Peyer's patch (tissue), 4 donors: Measurements from ENCODE around the gene ANAPC1. TPM values are rescaled to one million over a fixed set of nuclear protein-coding genes. Genes with fewer than 3 reads are reported as not detected.
"Not testable (repeated sequence)": the region's sequence is repeated elsewhere in the genome, so short reads cannot be mapped to it uniquely, and the experiment has no call there.

Source experiments
- DNase-seq, 3 donors: peaks; one replicate each; pipeline ENCODE4 v3.0.0-alpha.2; 2017 to 2019
- H3K27ac ChIP-seq, 4 donors: fragments of 200-600 bp; sonication (generic); one replicate each; pipeline ENCODE4 v1.5.1; 2016 to 2019
- H3K27me3 ChIP-seq, 2 donors: fragments of 200-600 bp; sonication (generic); one replicate each; pipeline ENCODE4 v1.5.1; 2019
- H3K36me3 ChIP-seq, 3 donors: fragments of 200-600 bp; sonication (generic); one replicate each; pipeline ENCODE4 v1.5.1; 2016 to 2019
- H3K4me1 ChIP-seq, 4 donors: fragments of 200-600 bp; sonication (generic); one replicate each; pipeline ENCODE4 v1.5.1; 2016 to 2019
- H3K4me3 ChIP-seq, 4 donors: fragments of 200-600 bp; sonication (generic); 1 replicate in 3 of 4; 2 replicates in 1 of 4; pipeline ENCODE4 v1.5.1; 2016 to 2019; ENCODE audit warnings: mild to moderate bottlenecking in 1 of 4
- H3K9me3 ChIP-seq, 4 donors: fragments of 200-600 bp; sonication (generic); one replicate each; pipeline ENCODE4 v1.5.1; 2016 to 2019; ENCODE audit warnings: mild to moderate bottlenecking in 1 of 4
- POLR2A ChIP-seq, 2 donors: fragments of 450-650 bp; IDR thresholded peaks; one replicate each; pipeline ENCODE4 v1.5.1; 2017; ENCODE audit warnings: antibody characterized with exemption in 2 of 2, mild to moderate bottlenecking in 2 of 2, moderate library complexity in 2 of 2
- total RNA-seq, 4 donors: library from RNA; depleted of rRNA; stranded (reverse); fragments of >200 nt; gene quantifications; one replicate each; pipeline ENCODE4 v1.1.0, GENCODE V29; 2016
- TF ChIP-seq, protein P1 (sequence below), 6 experiments: fragments of 450-650 bp in 4 of 6; fragments of 200-600 bp in 2 of 6; sonication (generic) in 1 of 6; IDR thresholded peaks; one replicate each; pipeline ENCODE4 v1.5.1; 2017 to 2019; ENCODE audit warnings: antibody characterized with exemption in 6 of 6, mild to moderate bottlenecking in 3 of 6, moderate library complexity in 1 of 6

The ANAPC1 gene
- total RNA-seq, 4 donors from 2014 or later: 26.3 to 173 (median 52.5) TPM

DNA sequence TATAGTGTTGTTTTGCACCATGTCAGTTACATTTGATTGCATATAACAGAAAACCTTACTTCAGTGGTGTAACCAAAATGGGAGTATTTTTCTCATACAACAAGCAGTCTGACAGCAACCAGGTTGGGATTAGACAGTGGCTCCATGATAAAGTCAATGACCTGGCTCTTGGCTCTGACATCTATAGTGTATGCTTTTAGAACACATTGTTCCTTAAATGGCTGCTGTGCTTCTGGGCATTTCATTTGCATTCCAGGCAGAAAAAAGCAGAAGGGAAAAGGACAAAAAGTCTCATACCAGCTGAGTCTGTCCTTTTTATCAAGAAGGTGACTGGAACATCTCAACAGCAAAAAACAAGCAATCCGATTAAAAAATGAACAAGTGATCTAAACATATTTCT is 24.6 kb upstream of the ANAPC1 start:
- TF ChIP-seq, protein P1, sequence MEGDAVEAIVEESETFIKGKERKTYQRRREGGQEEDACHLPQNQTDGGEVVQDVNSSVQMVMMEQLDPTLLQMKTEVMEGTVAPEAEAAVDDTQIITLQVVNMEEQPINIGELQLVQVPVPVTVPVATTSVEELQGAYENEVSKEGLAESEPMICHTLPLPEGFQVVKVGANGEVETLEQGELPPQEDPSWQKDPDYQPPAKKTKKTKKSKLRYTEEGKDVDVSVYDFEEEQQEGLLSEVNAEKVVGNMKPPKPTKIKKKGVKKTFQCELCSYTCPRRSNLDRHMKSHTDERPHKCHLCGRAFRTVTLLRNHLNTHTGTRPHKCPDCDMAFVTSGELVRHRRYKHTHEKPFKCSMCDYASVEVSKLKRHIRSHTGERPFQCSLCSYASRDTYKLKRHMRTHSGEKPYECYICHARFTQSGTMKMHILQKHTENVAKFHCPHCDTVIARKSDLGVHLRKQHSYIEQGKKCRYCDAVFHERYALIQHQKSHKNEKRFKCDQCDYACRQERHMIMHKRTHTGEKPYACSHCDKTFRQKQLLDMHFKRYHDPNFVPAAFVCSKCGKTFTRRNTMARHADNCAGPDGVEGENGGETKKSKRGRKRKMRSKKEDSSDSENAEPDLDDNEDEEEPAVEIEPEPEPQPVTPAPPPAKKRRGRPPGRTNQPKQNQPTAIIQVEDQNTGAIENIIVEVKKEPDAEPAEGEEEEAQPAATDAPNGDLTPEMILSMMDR (IDR thresholded peaks at IDR 0.05): no peak
- TF ChIP-seq POLR2A (IDR thresholded peaks at IDR 0.05): no peak
- H3K4me3 ChIP-seq: no peak overlapping the region
- H3K9me3 ChIP-seq: no peaks in the 10 kb centered on the region
- DNase-seq: no peak
- H3K27me3 ChIP-seq: no peaks in the 10 kb centered on the region
- peaks cover 0 to 30% (median 3%) of the 10 kb centered on the region in 4 donors for H3K4me1 ChIP-seq
- no peaks in the 10 kb centered on the region for H3K36me3 ChIP-seq
- no peak overlapping the region for H3K27ac ChIP-seq

DNA sequence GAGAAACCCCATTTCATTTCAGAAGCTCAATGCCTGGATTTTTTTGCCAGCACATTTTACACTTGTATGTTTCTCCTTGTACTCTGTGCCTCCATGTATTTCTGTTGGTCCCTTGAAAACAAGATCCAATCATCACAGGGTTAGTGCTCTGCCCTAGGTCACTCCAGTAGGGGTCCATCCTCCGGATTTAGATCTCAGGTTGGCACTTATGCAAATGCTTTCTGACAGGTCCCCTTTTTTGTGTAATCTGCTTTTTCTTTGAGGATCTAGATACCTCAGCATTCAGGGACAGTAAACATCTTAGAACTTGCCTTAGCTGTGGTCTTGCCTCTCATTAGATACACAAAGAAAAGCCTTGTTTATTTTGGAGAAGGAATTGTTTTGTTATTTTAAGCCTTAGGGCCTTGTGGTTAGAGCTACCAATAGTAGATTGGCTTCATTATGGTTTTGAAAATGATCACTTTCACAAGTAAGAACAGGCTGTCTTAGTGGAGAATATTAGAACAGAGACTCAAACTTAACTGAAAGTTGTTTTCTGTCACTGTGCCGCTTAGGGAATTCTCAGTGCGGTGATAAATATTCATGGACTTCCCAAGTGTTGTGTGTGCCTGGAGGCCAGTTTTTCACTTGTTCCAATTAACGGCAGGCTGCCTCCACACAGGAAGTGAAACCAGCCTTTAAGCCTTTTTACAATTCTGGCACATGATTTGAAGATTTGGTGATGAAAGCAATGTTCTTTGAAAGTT is 22.2 kb upstream of the ANAPC1 start:
- Histone ChIP-seq H3K9me3 (no peaks in the 10 kb centered on the region), H3K36me3 (no peaks in the 10 kb centered on the region), H3K4me1 (peaks cover 0 to 31% (median 3%) of the 10 kb centered on the region in 4 donors), H3K4me3 (no peak overlapping the region), H3K27me3 (no peaks in the 10 kb centered on the region), H3K27ac (peak overlapping the region in 3 of 4 donors; percentile 10 to 62 (median 37))
- no peak for TF ChIP-seq POLR2A (IDR thresholded peaks at IDR 0.05)
- TF ChIP-seq, protein P1 (IDR thresholded peaks at IDR 0.05): no peak
- peak in 2 of 3 donors; percentile 28 to 55 for DNase-seq

DNA sequence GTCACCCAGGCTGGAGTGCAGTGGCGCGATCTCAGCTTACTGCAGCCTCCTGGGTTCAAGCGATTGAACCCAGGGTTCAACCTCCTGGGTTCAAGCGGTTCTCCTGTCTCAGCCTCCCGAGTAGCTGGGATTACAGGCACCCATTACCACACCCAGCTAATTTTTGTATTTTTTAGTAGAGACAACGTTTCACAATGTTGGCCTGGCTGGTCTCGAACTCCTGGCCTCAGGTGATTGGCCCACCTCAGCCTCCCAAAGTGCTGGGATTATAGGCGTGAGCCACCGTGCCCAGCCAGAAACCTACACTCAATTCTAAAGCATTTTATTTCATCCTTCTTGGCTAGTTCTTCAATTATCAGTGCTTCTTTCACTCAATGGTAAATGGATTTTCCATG is 21.5 kb upstream of the ANAPC1 start:
- not testable (repeated sequence) for H3K36me3 ChIP-seq, H3K4me3 ChIP-seq, H3K9me3 ChIP-seq, H3K27me3 ChIP-seq, DNase-seq
- peaks cover 0 to 28% (median 3%) of the 10 kb centered on the region in 4 donors for H3K4me1 ChIP-seq
- H3K27ac ChIP-seq: peak overlapping the region in 3 of 4 donors; percentile 10 to 62 (median 37)

DNA sequence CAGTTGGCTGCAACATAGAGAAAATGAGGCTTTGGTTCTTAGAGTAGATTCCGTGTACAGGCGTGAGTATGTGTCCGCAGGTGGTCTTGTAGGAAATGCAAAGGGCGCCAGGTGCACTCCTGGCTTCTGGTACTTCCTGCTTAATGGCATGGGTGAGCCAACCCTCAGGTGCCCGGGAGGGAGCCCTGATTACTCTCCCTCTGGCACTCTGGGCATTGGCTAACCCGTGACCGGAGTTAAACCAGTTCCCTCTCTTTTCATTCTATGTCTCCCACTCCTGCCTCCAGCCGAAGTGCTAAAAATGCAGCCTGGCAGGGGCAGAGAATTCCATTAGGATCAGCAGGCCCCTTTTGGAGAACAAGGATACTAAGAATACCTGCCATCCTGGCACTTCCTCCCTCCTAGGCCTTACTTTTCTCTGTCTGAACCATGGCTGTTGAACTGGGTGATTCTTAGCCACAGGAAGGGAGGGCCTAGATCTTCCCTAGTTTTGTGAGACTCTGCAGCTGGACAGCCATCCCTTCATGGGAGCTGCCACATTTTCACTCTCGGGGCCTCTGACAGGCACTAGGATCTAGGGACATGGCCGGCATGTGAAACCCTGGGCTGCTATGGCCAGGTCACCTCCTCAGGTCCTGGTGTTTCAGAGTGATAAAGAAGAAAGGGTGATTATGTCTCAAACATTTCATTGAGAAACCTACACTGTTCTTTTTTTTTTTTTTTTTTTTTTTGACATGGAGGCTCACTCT is 20.9 kb upstream of the ANAPC1 start:
- no peak for DNase-seq
- Histone ChIP-seq H3K4me1 (peaks cover 0 to 32% (median 3%) of the 10 kb centered on the region in 4 donors), H3K4me3 (no peak overlapping the region), H3K27ac (no peak overlapping the region), H3K36me3 (no peaks in the 10 kb centered on the region), H3K27me3 (no peaks in the 10 kb centered on the region), H3K9me3 (no peaks in the 10 kb centered on the region)
- no peak for TF ChIP-seq POLR2A (IDR thresholded peaks at IDR 0.05)
- TF ChIP-seq, protein P1 (IDR thresholded peaks at IDR 0.05): no peak

DNA sequence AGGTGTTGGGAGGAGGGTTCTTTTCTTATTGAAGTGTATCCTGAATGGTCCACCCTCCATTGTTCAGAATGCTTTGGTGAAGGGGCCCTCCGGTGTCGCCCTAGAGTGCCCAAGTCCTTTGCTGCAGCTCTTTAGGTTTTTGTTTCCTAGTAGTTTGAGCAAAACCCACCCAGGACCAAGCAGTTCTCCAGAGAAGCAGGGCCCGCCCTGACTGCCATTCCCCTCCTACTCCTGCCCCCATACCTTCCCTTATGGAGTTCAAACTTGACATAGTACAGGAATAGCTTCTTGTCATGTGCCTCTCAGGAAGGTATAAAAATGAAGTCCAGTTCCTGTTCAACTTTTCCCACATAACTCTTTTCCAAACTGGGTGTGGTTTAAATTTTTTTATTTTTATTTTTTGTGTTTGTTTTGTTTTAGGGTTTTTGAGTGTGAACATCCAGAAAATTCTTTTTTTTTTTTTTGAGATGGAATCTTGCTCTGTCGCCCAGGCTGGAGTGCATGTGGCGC is 20.0 kb upstream of the ANAPC1 start:
- no peak for TF ChIP-seq POLR2A (IDR thresholded peaks at IDR 0.05)
- TF ChIP-seq, protein P1 (IDR thresholded peaks at IDR 0.05): no peak
- no peaks in the 10 kb centered on the region for H3K27me3 ChIP-seq
- peaks cover 0 to 38% (median 5%) of the 10 kb centered on the region in 4 donors for H3K4me1 ChIP-seq
- no peak overlapping the region for H3K27ac ChIP-seq
- no peak for DNase-seq
- no peak overlapping the region for H3K4me3 ChIP-seq
- H3K36me3 ChIP-seq: no peaks in the 10 kb centered on the region
- H3K9me3 ChIP-seq: no peaks in the 10 kb centered on the region

DNA sequence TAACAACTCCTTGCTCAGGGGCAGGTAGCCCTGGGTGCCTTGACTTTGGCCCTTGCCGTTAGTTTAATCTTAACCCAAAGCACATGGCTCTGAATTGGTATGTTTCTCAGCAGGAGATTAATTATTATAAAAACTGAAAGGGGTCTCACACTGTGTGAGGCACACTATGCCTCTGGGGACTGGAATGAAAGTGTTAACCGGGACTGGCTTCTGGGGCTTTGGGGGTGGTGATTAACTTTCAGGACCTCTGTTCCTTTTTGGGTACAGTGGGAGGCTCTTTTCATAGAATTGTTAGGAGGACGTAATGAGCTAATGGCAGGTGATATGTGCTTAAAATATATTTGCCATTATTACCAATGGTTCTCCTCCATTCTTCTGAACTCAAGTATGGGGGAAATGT is 19.5 kb upstream of the ANAPC1 start:
- TF ChIP-seq, protein P1 (IDR thresholded peaks at IDR 0.05): no peak
- no peak for TF ChIP-seq POLR2A (IDR thresholded peaks at IDR 0.05)
- Histone ChIP-seq H3K9me3 (no peaks in the 10 kb centered on the region), H3K4me1 (peaks cover 0 to 38% (median 8%) of the 10 kb centered on the region in 4 donors), H3K36me3 (no peaks in the 10 kb centered on the region), H3K4me3 (no peak overlapping the region), H3K27me3 (no peaks in the 10 kb centered on the region), H3K27ac (no peak overlapping the region)
- DNase-seq: no peak
